Upper lobe of right lung (tissue), 1 donor: ENCODE data around the gene POLA2. TPM values are rescaled to one million over a fixed set of nuclear protein-coding genes. Genes with fewer than 3 reads are reported as not detected.
A peak's percentile ranks its signal among the peaks of the same experiment; 100 is the strongest.

Experiments
- ATAC-seq: fragments of 200-7000 bp; cut with Tn5 transposase; one replicate; pipeline ENCODE4 v1.9.1; 2020; ENCODE audit warnings: mild to moderate bottlenecking, moderate library complexity
- DNase-seq: peaks from one replicate; pipeline ENCODE4 v3.0.0-alpha.2; 2020
- H3K27ac ChIP-seq: fragments of 200-600 bp; one replicate; pipeline ENCODE4 v1.8.0; 2022
- H3K27me3 ChIP-seq: fragments of 200-600 bp; one replicate; pipeline ENCODE4 v1.8.0; 2022; ENCODE audit warnings: mild to moderate bottlenecking
- H3K36me3 ChIP-seq: fragments of 200-600 bp; one replicate; pipeline ENCODE4 v1.8.0; 2022
- H3K4me1 ChIP-seq: fragments of 200-600 bp; one replicate; pipeline ENCODE4 v1.8.0; 2022
- H3K4me3 ChIP-seq: fragments of 200-600 bp; one replicate; pipeline ENCODE4 v1.8.0; 2022; ENCODE audit warnings: mild to moderate bottlenecking
- H3K9me3 ChIP-seq: fragments of 200-600 bp; one replicate; pipeline ENCODE4 v1.8.0; 2022
- intact Hi-C: fragments of 100-400 bp; cut with DNase I; formaldehyde crosslinking; loops from one replicate; pipeline ENCODE4 v1.11.0; 2022
- total RNA-seq: library from RNA; stranded (reverse); fragmentation: NEBNext Ultra II Directional; extraction: Animal tissue kit (Norgen Biotek cat#: 25700); gene quantifications from one replicate; pipeline ENCODE4 v1.2.1, GENCODE V29; 2021
- TF ChIP-seq, protein P1 (sequence below): fragments of 200-600 bp; IDR thresholded peaks from one replicate; pipeline ENCODE4 v1.8.0; 2022; ENCODE audit warnings: antibody characterized with exemption
- donor health status: DM: no; HTN: yes; CAD: no; lungs with severe emphysema.

The POLA2 gene
- total RNA-seq, 1 donor from 2014 or later: 9.5 TPM

DNA sequence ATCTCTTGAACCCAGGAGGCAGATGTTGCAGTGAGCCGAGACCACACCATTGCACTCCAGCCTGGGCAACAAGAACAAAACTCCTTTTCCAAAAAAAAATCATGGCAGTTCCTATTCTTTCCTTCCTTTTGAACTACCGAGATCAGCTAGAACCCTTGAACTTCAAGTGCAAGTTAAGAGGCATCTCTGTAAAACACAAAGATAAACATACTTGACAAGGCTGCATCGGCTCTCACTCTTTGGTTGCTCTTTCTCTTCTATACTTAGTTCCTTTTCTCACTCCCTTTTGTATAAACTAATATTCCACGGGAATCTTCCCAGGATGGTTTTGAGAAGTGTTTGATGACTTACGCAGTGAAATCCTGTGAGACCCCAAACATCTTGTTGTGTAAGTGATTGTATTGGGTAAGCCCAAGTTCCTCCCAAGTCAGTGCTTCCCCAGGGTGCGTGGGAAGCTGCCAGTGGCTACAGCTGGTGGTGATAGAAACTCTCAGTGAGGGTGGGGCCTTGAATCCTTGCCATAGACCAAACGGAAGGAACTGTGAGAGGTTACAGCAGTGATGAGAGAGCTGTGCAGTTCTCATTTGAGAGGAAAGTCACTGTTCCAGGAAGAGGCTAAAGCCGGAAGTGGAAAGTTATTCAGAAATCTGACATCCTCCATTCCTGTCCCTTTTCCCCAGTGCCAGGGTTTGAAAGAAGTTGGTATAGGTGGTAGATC is 28.8 kb downstream of the POLA2 start:
- intact Hi-C loops: no loop called here
- no peaks in the 10 kb centered on the region for H3K27me3 ChIP-seq
- DNase-seq (peak; percentile 91), ATAC-seq (peak; percentile 96)
- TF ChIP-seq, protein P1, sequence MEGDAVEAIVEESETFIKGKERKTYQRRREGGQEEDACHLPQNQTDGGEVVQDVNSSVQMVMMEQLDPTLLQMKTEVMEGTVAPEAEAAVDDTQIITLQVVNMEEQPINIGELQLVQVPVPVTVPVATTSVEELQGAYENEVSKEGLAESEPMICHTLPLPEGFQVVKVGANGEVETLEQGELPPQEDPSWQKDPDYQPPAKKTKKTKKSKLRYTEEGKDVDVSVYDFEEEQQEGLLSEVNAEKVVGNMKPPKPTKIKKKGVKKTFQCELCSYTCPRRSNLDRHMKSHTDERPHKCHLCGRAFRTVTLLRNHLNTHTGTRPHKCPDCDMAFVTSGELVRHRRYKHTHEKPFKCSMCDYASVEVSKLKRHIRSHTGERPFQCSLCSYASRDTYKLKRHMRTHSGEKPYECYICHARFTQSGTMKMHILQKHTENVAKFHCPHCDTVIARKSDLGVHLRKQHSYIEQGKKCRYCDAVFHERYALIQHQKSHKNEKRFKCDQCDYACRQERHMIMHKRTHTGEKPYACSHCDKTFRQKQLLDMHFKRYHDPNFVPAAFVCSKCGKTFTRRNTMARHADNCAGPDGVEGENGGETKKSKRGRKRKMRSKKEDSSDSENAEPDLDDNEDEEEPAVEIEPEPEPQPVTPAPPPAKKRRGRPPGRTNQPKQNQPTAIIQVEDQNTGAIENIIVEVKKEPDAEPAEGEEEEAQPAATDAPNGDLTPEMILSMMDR: no peak
- peak overlapping the region; percentile 89 for H3K27ac ChIP-seq
- H3K4me1 ChIP-seq: peaks cover 56% of the 10 kb centered on the region
- peaks cover 18% of the 10 kb centered on the region for H3K36me3 ChIP-seq
- no peak overlapping the region for H3K4me3 ChIP-seq
- no peaks in the 10 kb centered on the region for H3K9me3 ChIP-seq

DNA sequence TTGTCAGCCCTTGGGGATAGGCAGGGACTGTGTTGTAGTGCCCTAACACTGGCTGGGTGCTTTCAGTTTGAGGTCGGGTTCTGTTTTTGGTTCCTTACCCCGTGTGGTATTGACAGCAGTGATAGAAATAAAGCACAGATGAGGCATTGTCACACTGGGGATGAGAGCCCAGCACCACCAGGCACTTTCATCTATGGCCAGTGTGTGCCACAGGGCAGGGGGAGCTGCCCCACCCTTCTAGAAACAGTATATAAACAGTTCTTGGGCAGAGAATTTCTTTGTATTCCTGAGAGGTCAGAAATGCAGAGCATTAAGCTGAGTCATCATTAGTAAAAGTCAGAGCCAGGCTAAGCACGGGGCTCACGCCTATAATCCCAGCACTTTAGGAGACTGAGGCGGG is 29.9 kb downstream of the POLA2 start:
- no peak for DNase-seq
- Histone ChIP-seq H3K4me3 (peak overlapping the region; percentile 35), H3K9me3 (no peaks in the 10 kb centered on the region), H3K36me3 (peaks cover 20% of the 10 kb centered on the region), H3K4me1 (peaks cover 56% of the 10 kb centered on the region), H3K27ac (peak overlapping the region; percentile 89), H3K27me3 (no peaks in the 10 kb centered on the region)
- TF ChIP-seq, protein P1: no peak
- ATAC-seq: peak; percentile 13
- intact Hi-C loops: no loop called here

DNA sequence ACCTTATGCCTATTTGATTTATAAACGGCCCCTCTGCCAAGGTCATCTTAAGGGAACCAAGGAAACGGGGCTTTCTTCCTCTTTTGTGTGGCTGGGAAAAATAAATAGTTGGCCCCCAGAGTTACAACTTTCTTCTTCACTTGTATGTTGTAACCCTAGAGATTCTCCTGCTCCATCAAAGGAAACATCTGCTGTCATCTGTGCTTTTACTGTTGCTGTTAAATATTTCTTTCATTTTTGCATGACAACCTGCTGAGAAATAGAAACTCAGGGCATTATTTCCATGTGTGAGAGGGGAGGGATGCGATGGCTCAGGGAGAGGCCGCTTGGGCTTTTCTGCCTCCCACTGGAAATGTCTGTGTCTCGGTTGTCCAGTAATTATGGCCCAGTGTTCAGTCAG is 31.1 kb downstream of the POLA2 start:
- no peaks in the 10 kb centered on the region for H3K27me3 ChIP-seq
- H3K4me3 ChIP-seq: no peak overlapping the region
- H3K9me3 ChIP-seq: no peaks in the 10 kb centered on the region
- DNase-seq: no peak
- TF ChIP-seq, protein P1: no peak
- H3K4me1 ChIP-seq: peaks cover 64% of the 10 kb centered on the region
- peak overlapping the region; percentile 89 for H3K27ac ChIP-seq
- intact Hi-C loops: no loop called here
- peaks cover 14% of the 10 kb centered on the region for H3K36me3 ChIP-seq
- ATAC-seq: no peak

DNA sequence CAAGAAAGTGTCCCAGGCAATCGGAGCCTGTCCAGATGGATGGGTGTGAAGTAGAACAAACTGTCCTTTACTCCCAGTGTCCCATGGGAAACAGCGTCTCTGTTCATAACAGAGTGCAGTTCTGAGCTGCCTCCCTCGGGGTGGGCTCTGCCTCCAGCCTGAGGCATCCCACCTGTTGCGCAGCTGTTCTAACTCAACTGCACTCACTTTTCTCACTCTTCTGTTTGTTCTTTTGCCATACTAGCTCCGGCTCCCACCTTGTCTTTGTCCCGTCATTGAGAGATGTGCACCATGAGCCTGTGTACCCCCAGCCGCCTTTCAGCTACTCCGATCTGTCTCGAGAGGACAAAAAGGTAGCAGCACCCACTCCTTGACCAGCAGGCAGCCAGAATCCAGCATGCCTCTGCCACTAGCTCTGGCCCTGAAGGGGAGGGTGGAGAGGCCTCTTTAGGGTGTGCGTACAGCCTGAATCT is 32.2 kb downstream of the POLA2 start:
- intact Hi-C loops: no loop called here
- peaks cover 66% of the 10 kb centered on the region for H3K4me1 ChIP-seq
- H3K27ac ChIP-seq: peak overlapping the region; percentile 59
- ATAC-seq (peak; percentile 3), DNase-seq (no peak)
- H3K9me3 ChIP-seq: no peaks in the 10 kb centered on the region
- TF ChIP-seq, protein P1: no peak
- no peaks in the 10 kb centered on the region for H3K27me3 ChIP-seq
- H3K36me3 ChIP-seq: peaks cover 14% of the 10 kb centered on the region
- no peak overlapping the region for H3K4me3 ChIP-seq

DNA sequence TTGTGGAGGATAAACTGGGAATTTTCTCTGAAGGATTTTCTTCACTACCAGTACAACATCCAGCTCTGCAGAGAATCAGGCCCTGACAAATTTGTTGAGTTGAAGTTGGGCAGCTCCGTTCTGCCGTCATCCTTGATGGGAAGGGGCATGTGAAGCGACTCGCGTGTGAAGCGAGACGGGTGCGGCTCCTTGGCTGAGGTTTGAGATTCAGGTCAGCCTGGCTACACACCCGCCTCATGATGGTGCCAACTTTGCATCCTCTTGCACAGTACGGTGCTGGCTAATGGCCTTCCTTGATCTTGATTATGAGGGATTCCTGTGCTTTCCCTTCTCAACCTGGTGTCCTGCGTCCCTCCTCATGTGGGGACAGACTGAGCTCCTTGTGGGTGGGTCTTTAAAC is 33.2 kb downstream of the POLA2 start:
- DNase-seq (no peak), ATAC-seq (no peak)
- intact Hi-C loops: no loop called here
- H3K36me3 ChIP-seq: peaks cover 10% of the 10 kb centered on the region
- H3K27me3 ChIP-seq: no peaks in the 10 kb centered on the region
- no peak overlapping the region for H3K4me3 ChIP-seq
- TF ChIP-seq, protein P1: no peak
- peak overlapping the region; percentile 59 for H3K27ac ChIP-seq
- H3K9me3 ChIP-seq: no peaks in the 10 kb centered on the region
- H3K4me1 ChIP-seq: peaks cover 65% of the 10 kb centered on the region
